ENCODE results near the gene FAM168A. TPM values are rescaled to one million over a fixed set of nuclear protein-coding genes. Genes with fewer than 3 reads are reported as not detected.
A peak's percentile ranks its signal among the peaks of the same experiment; 100 is the strongest.

FAM168A gene
- total RNA-seq, 1 donor from 2014 or later = 19.3 TPM

- Histone ChIP-seq H3K27ac (no peak overlapping the region), H2AFZ (replicated peaks) (no peak overlapping the region), H3K36me3 (no peaks in the 10 kb centered on the region), H3K9me3 (ENCODE audit: low read depth) (no peaks in the 10 kb centered on the region), H3K9ac (no peak overlapping the region), H3K4me3 (no peak overlapping the region), H3K27me3 (no peaks in the 10 kb centered on the region), H3K4me2 (no peak overlapping the region), H4K20me1 (ENCODE audit: low read depth) (peaks cover 13% of the 10 kb centered on the region), H3F3A (ENCODE audit: low read depth) (peaks cover 14% of the 10 kb centered on the region), H3K79me2 (ENCODE audit: low read depth) (no peaks in the 10 kb centered on the region), H3K4me1 (peaks cover 15% of the 10 kb centered on the region)
- TF ChIP-seq EZH2 (IDR thresholded peaks at IDR 0.05) (no peak), CTCF (IDR thresholded peaks at IDR 0.05) (no peak), EZH2phosphoT487 (IDR thresholded peaks at IDR 0.05) (no peak)
- H3K9me3 Mint-ChIP-seq = no peaks in the 10 kb centered on the region
- H3K27me3 Mint-ChIP-seq (ENCODE audit: insufficient read depth, low read depth) = peaks cover 8% of the 10 kb centered on the region
- peaks cover 14% of the 10 kb centered on the region for H3K4me1 Mint-ChIP-seq
- peaks cover 4% of the 10 kb centered on the region for H3K36me3 Mint-ChIP-seq
- peak overlapping the region; percentile 50 for H3K4me3 Mint-ChIP-seq
- no peak for DNase-seq (ENCODE audit: low spot score)
- no peak overlapping the region for H3K27ac Mint-ChIP-seq
Measured at GRCh38 chr11:73398132-73398526, 199.8 kb downstream of the FAM168A start.

GRCh38 chr11:73397468-73398131 lies 200.3 kb downstream of the FAM168A start:
- Mint-ChIP-seq H3K4me1 (peaks cover 17% of the 10 kb centered on the region), H3K27ac (peak overlapping the region; percentile 69), H3K36me3 (peaks cover 4% of the 10 kb centered on the region), H3K27me3 (ENCODE audit: insufficient read depth, low read depth) (peaks cover 8% of the 10 kb centered on the region), H3K9me3 (no peaks in the 10 kb centered on the region), H3K4me3 (peak overlapping the region; percentile 50)
- Histone ChIP-seq H3K27me3 (no peaks in the 10 kb centered on the region), H2AFZ (replicated peaks) (no peak overlapping the region), H3K36me3 (no peaks in the 10 kb centered on the region), H3K4me2 (no peak overlapping the region), H3K27ac (no peak overlapping the region), H3K4me1 (peaks cover 15% of the 10 kb centered on the region), H4K20me1 (ENCODE audit: low read depth) (peaks cover 8% of the 10 kb centered on the region), H3F3A (ENCODE audit: low read depth) (peaks cover 14% of the 10 kb centered on the region), H3K9ac (no peak overlapping the region), H3K9me3 (ENCODE audit: low read depth) (no peaks in the 10 kb centered on the region), H3K4me3 (no peak overlapping the region), H3K79me2 (ENCODE audit: low read depth) (no peaks in the 10 kb centered on the region)
- no peak for DNase-seq (ENCODE audit: low spot score)
- TF ChIP-seq CTCF (IDR thresholded peaks at IDR 0.05) = no peak
- no peak for TF ChIP-seq EZH2phosphoT487 (IDR thresholded peaks at IDR 0.05)
- no peak for TF ChIP-seq EZH2 (IDR thresholded peaks at IDR 0.05)

GRCh38 chr11:73396985-73397384 lies 200.9 kb downstream of the FAM168A start:
- peaks cover 4% of the 10 kb centered on the region for H3K36me3 Mint-ChIP-seq
- no peak overlapping the region for H3K4me2 ChIP-seq
- no peaks in the 10 kb centered on the region for H3K79me2 ChIP-seq (ENCODE audit: low read depth)
- peaks cover 11% of the 10 kb centered on the region for H3K4me1 ChIP-seq
- H3K27ac Mint-ChIP-seq = no peak overlapping the region
- H3K27me3 ChIP-seq = no peaks in the 10 kb centered on the region
- no peak for TF ChIP-seq CTCF (IDR thresholded peaks at IDR 0.05)
- no peak for TF ChIP-seq EZH2phosphoT487 (IDR thresholded peaks at IDR 0.05)
- no peak for TF ChIP-seq EZH2 (IDR thresholded peaks at IDR 0.05)
- H3K4me3 ChIP-seq = no peak overlapping the region
- peaks cover 7% of the 10 kb centered on the region for H4K20me1 ChIP-seq (ENCODE audit: low read depth)
- H2AFZ ChIP-seq (replicated peaks) = no peak overlapping the region
- peaks cover 14% of the 10 kb centered on the region for H3F3A ChIP-seq (ENCODE audit: low read depth)
- H3K9me3 ChIP-seq (ENCODE audit: low read depth) = no peaks in the 10 kb centered on the region
- no peaks in the 10 kb centered on the region for H3K36me3 ChIP-seq
- DNase-seq (ENCODE audit: low spot score) = no peak
- no peak overlapping the region for H3K27ac ChIP-seq
- peaks cover 17% of the 10 kb centered on the region for H3K4me1 Mint-ChIP-seq
- no peak overlapping the region for H3K4me3 Mint-ChIP-seq
- peaks cover 8% of the 10 kb centered on the region for H3K27me3 Mint-ChIP-seq (ENCODE audit: insufficient read depth, low read depth)
- no peak overlapping the region for H3K9ac ChIP-seq
- H3K9me3 Mint-ChIP-seq = no peaks in the 10 kb centered on the region
